GM19468 (cell line): ENCODE data around the gene LPAR1.
"Not testable (repeated sequence)": the region's sequence is repeated elsewhere in the genome, so short reads cannot be mapped to it uniquely, and the experiment has no call there.

Source experiments
- ATAC-seq: cut with Tn5 transposase; IDR thresholded peaks from one replicate; pipeline ENCODE4 v1.9.1; 2021; ENCODE audit warnings: mild to moderate bottlenecking, moderate library complexity, moderate number of reproducible peaks; ENCODE audit not compliant: unreplicated experiment; ENCODE audit errors: extremely low read depth

LPAR1 gene

GRCh38 chr9:110895147-110895905 is 142.9 kb downstream of the LPAR1 start:
- ATAC-seq = no peak

- no peak for ATAC-seq
These were observed 143.5 kb downstream of the LPAR1 start for GRCh38 chr9:110894731-110895130.

GRCh38 chr9:110892689-110893088 is 145.6 kb downstream of the LPAR1 start:
- no peak for ATAC-seq

- ATAC-seq = no peak
These were observed 146.5 kb downstream of the LPAR1 start for GRCh38 chr9:110891760-110892159.

GRCh38 chr9:110890416-110890815 is 147.9 kb downstream of the LPAR1 start:
- no peak for ATAC-seq

GRCh38 chr9:110887276-110887675 is 151.0 kb downstream of the LPAR1 start:
- ATAC-seq = no peak

GRCh38 chr9:110886832-110887231 is 151.4 kb downstream of the LPAR1 start:
- ATAC-seq = no peak

- ATAC-seq = no peak
These were observed 158.1 kb downstream of the LPAR1 start for GRCh38 chr9:110880189-110880588.

- ATAC-seq = no peak
These were observed 160.9 kb downstream of the LPAR1 start for GRCh38 chr9:110877374-110877773.

GRCh38 chr9:110876929-110877328 is 161.3 kb downstream of the LPAR1 start:
- ATAC-seq = no peak

- peak; percentile 65 for ATAC-seq
These were observed 163.2 kb downstream of the LPAR1 start for GRCh38 chr9:110874963-110875674.

- no peak for ATAC-seq
These were observed 165.3 kb downstream of the LPAR1 start for GRCh38 chr9:110872920-110873319.

GRCh38 chr9:110871736-110872135 is 166.5 kb downstream of the LPAR1 start:
- ATAC-seq = no peak

- no peak for ATAC-seq
These were observed 168.3 kb downstream of the LPAR1 start for GRCh38 chr9:110869931-110870330.

- ATAC-seq = no peak
These were observed 174.3 kb downstream of the LPAR1 start for GRCh38 chr9:110864011-110864410.

- ATAC-seq = not testable (repeated sequence)
These were observed 176.7 kb downstream of the LPAR1 start for GRCh38 chr9:110861370-110862110.

GRCh38 chr9:110856772-110857171 is 181.5 kb downstream of the LPAR1 start:
- no peak for ATAC-seq

- no peak for ATAC-seq
These were observed 187.7 kb downstream of the LPAR1 start for GRCh38 chr9:110850401-110851135.

- ATAC-seq = no peak
These were observed 190.6 kb downstream of the LPAR1 start for GRCh38 chr9:110847671-110848070.

- ATAC-seq = no peak
These were observed 192.1 kb downstream of the LPAR1 start for GRCh38 chr9:110846215-110846614.
